ENCODE measurements around the gene LRRC15. TPM values are rescaled to one million over a fixed set of nuclear protein-coding genes. Genes with fewer than 3 reads are reported as not detected.

The LRRC15 gene
- total RNA-seq, 1 donor from 2014 or later: 5.1 TPM

DNA sequence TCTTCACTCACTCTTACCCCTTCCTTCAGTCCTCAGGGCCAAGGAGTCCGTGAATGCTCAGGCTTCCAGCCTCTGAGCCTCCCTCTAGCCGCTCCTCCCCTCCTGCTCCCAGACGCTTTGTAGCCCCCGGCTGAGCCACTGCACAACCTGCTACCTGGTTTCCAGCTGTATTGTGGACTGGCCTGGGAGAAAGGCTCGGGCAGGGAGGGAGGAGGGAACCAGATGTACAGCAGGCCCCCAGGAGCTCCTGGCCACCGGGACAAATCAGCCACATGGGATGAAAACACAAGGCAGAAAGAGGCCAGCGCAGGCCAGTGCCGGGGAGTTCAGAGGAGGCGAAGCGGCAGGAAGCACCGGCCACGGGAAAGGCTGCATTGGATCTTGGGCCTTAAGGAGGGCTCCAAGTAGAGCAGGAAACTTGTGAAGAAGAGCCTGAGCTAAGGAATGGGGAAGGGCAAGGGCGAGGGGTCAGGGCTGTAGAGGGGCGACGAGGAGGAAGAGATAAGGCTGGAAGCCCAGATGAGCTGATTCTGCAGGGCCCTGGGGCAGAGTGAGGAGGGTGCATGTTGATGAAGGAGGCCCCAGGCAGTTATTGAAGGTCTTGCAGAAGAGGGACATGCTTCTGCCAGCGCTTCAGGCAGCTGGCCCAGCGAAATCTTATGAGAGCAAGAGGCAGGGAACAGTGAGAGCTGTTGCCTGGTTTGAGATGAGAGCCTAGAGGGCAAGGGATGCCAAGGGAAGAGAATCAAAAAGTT is 32.8 kb downstream of the LRRC15 start:
- DNase-seq (ENCODE audit: low spot score): no peak

DNA sequence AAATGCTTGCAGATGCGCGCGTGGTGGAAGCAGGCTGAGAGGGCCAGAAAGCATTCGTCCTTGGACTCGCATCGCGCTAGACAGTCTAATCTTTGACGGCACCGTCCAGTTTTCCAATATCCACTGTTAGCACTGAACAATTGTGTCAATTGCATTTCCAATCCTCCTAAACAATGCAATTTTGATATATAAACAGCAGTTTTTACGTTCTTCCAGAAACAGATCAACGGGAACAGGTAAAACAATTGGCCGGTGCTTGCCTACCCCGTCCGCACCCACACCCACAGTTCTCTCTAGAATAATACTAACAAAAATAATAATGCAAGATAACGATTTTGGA is 35.6 kb downstream of the LRRC15 start:
- DNase-seq (ENCODE audit: low spot score): no peak

DNA sequence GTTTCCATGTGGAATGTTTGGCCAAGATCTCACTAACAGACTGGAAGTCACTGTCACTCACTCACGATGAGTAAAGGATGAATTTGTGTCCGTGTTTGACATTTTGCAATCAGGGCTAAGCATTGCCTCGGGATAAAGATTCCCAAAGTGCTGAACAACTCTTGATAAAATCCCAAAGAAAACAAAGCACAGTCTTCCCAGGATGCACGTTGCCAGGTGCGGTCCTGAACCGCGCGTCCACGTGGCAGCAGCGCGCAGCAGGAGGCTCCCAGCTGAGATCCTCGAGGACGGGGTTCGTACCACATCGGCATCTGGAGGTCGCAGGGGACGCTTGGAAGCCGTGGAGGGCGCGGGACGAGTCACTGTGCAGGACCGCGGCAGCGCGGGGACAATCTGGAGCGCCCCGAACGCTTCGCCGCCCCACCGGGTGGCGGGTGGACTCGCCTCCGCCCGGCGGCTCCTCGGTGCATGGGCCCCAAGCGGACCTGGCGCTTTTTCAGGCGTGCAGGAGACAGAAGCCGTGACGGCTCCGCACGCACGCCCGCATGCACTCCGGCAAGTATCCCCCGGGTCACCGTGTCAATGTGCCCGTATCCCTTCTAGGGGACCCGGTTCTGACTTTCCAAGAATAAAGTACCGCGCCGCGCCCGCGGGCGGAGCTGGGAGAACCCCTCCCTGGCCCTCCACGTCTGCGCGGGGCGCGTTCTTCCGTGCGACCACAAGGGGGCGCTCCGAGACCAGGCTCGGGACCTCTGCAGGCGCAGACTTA is 36.1 kb downstream of the LRRC15 start:
- DNase-seq (ENCODE audit: low spot score): peak; percentile 86

DNA sequence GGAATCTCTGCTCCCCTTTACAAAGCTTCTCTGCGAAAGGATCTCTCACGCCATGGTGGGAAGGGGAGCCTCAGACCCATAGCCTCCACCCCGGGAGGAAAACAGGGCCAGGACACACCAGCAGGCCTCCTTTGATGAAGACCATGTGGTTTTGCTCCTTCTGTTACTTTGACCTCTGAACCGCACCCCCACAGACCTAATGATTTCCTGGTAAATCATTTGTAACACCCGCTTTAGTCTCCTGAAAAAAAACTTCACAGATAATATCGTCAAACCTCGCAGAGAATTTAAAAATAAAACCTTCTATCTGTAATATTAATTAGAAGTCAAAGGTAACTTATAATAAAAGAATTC is 36.7 kb downstream of the LRRC15 start:
- DNase-seq (ENCODE audit: low spot score): no peak

DNA sequence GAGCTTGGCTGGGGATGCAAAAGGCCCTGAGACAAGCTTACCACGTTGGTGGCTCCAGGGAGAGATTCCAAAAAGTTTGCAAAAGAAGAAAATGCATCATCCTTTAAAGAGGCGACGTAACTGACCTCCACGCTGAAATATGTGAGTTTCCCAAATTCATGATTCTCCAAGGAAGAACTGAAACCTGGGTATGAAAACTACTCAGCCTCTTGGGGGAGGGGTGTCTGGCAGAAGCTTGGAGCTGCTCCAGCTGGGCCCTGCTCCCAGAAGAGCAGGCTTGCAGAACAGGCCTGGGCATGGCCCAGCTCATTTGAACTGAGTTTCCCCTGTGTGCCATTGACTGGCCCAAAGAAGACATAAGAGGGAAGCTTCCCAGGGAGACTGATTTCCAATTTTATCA is 39.0 kb downstream of the LRRC15 start:
- peak; percentile 43 for DNase-seq (ENCODE audit: low spot score)

DNA sequence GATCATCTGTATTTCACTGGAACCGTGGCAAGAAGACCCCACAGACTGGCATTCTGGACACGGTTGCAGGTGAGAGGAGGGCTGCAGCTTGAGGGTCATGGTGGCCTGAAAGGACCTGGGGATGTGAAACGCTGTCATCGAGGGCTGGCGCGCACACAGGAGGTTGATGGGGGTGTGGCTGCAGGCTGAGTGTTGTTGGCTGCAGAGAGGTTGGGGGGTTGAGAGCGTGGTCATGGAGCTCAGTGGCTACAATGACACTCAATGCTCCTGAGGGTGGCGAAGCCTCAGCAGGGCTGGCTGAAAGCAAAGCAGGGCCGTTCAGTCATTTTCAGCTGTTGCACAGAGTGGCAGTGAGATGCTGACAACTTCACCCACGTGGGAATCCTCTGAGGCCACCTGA is 39.4 kb downstream of the LRRC15 start:
- DNase-seq (ENCODE audit: low spot score): no peak

DNA sequence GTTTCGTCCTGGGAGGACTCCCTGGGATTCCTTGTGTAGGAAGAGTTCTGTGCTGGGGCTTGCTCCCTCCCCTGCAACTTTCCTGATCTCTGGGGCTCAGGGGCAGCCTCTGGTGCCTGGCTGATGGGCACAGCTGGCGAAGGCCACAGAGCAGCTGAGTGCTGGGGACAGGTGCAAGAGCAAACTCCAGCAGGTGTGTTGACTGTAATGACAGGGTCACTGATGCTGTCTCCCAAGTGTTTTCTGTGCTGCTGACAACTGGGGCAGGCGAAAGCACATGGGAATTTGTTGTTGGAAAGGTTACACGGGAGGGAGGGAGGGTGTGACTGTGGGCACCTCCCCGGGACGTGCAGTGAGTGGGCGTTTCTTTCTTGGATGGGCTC is 40.0 kb downstream of the LRRC15 start:
- DNase-seq (ENCODE audit: low spot score): no peak

DNA sequence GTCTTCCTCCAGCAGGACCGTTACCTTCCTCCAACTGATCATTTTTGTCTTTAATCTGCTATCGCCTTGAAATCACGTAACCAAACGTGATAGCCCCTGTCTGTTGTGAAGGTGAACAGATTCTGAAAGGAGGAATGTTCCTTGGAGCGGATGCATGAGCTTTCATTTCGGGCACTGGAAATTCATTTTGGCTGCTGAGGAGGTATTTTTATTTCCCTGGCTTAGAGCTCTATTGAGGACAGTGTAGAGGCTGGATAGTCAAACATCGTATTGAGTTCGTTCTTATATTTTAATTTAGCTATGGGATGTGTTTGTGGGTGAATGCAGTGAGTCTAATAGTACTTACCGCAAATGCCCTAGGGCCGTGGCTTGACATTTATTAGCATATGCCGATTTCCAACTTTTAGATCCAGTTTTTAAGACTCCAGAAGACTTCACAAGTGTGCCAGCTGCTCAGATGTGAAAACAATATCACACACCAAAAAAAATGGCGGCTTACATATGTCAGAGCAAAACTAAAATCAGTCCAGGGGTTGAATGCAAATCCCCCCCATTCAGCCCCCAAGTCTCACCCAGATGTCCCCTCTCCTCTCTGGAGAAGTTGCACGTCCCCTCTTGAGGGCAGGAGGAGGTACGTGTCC is 40.5 kb downstream of the LRRC15 start:
- DNase-seq (ENCODE audit: low spot score): no peak

DNA sequence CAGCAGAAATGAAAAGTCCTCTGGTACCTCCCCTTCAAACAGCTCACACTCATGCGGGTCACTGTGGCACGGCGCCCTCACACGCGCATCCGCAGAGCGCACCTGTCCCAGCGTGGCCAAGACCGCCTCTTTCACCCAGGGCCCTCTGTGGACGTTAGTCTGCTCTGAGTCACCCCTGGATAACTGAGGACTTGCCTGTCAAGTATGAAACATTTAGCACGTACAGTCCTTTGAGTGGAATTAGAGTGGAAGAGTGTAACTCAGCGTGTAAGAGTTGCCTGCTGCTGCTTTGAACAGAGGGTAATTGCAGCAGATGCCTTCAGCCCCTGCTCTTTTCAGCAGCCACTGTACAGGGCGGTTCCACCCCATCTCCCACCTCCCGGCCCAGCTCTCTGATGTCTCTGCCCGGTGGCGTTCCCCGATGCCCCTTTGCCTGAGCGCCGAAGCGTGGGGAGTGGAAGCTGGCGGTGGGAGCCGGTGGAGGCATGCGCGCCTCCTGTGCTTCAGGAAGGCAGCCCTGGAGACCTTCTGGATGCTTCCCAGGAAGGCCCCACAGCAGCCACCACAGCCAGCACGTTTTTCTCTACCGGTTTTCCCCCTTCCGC is 41.4 kb downstream of the LRRC15 start:
- DNase-seq (ENCODE audit: low spot score): peak; percentile 52

DNA sequence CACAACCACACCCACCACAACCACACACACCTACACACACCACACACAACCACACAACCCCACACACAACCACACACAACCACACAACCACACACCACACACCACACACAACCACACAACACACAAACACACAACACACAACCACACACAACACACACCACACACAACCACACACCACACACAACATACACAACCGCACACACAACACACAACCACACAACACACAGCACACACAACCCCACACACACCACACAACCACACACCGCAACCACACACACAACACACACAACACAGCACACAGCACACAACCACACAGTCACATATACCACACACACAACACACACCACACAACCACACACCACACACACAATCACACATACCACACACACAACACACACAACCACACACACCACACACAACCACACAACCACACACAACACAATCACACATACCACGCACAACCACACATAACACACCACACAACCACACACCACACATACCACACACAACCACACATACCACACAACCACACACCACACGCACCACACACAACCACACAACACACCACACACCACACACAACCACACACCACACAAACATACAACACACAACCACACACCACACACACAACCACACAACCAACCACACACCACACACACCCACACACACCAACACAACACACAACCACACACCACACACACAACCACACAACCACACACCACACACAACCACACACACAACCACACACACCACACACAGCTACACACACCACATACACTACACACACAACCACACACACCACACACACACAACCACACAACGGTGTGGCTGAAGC is 42.1 kb downstream of the LRRC15 start:
- no peak for DNase-seq (ENCODE audit: low spot score)

DNA sequence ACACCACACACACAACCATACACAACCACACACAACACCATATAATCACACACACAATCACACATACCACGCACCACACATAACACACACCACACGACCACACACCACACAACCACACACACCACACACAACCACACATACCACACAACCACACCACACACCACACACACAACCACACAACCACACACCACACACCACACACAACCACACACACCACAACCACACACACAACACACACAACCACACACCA is 42.6 kb downstream of the LRRC15 start:
- DNase-seq (ENCODE audit: low spot score): no peak

DNA sequence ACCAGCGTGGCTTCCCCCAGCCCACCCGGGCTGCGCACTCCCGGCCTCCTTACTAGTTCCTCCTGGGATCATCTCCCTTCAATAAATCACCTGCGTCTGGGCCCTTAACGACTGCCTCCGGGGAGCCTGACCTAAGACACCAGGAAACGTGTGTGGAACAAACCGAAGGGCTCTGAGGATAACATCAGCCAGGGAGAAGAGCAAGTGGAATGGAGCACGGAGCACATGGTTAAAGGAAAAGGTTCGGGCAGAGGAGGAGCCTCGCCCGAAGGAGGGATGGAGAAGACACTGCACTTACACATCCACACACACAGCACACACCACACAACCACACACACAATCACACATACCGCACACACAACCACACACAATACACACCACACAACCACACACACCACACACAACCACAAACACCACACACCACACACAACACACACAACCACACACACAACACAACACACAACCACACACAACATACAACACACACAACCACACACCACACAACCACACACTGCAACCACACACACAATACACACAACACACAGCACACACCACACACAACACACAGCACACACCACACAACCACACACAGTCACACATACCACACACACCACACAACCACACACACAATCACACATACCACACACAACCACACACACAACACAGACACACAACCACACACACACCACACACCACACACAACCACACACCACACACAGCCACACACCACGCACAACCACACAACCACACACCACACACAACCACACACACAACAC is 43.2 kb downstream of the LRRC15 start:
- peak; percentile 31 for DNase-seq (ENCODE audit: low spot score)

DNA sequence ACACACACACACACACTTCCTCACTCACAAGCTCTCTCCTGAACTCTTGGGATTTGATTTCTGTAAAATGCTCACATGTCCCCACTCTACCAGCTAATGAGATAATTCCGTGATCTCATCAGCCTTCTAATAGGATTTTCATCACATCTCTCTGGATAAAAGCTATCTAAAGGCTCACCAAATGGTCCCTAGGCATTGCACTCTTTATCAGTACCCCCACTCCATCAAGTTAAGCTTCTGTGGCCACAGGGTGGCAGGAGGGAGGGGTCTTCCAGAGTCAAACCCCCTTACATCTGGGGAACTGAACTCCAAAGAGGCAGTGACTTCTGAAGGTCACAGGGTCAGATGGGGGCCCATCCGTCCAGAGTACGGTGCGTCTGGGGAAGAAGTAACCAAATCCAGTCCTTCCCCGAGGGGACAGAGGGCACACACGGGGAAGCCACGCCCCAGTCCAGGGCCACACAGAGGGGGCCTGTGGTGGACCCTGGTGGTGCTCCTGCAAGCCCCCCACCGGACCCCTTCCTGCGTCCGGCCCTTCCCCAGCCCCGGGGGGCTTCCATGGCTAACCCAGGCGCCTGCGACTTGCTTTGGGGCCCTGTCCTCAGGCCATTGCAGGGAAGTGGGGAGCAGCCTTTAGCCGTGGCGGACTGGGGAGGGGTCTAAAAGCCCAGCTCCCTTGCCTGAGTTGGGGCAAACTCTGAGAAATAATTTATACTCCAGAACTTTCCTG is 44.0 kb downstream of the LRRC15 start:
- no peak for DNase-seq (ENCODE audit: low spot score)

DNA sequence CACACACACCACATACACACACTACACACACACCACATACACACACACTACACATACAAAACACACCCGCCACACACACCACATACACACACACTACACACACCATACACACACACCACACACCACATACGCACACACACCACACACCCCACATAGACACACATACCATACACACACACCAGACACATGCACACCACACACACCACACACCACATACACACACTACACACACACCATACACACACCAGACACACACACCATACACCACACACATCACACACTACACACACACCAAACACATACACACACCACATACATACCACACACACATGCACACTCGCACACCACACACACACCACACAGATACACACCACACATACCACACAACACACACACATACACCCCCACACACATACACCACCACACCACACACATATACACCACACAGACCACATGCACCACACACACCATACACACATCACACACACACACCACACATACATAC is 44.7 kb downstream of the LRRC15 start:
- DNase-seq (ENCODE audit: low spot score): no peak

DNA sequence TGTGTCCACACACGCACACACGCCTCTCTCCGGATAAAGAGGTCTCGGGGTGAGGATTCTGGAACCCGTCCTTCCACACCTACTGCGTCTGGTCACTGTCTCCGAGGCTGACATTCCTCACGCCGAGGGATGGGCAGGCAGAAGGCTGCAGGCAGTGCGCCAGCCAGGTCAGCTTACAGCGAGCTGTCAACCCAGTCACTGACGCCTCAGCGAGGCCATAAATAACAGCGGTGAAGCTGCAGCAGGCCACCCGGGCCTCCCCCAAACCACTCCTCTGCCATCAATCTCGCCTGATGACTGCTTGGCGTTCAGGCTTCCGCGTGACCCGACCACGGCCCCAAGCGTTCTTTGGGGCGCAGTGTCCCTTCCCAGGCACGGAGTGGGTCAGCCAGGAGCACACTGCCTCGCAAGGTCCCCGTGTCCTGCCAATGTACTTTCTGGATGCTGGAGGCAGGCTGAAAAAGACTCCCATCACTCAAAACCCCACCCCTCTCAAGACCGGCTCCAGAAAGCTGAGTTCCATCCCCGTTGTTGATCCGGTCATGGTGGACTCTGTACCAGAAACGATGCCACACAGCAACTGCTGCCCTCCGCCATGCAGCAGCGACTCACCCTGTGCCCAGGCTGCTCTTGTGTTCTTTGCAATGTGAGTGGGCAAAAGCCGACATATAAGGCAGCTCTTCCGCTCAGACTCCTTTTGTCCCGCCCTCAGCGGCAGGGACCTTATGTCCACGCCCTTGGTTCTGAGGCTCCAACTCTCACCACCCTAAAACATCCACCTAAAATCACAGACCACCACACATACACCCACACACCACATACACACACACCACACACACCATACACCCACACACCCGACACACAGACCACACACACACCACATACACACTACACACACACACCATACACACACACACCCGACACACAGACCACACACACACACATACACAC is 45.5 kb downstream of the LRRC15 start:
- peak; percentile 92 for DNase-seq (ENCODE audit: low spot score)

DNA sequence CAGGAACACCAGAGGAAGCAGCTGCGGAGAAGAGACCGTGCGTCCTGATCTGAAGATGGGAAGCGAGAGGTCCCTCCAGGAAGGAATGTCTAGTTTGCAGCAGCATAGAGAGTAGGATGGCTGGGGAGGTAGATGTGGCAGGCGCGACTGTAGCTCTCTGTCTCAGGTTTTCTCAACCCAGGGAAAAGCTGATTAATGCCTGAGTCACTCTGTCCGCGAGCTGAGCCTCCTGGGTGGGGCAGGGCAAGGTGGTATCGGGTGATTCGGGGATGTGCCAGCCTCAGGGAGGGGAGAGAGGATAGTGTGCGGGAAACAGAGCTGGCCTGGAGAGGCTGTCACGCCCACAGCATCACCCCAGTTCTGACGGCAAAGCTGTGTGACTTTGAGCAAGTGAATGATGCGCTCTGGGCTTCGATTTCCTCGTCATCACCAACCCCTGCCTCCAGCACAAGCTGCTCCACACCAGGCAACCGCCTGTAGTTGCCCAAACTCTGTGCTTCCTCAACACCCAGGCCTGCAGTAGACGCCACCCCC is 46.8 kb downstream of the LRRC15 start:
- DNase-seq (ENCODE audit: low spot score): peak; percentile 64

DNA sequence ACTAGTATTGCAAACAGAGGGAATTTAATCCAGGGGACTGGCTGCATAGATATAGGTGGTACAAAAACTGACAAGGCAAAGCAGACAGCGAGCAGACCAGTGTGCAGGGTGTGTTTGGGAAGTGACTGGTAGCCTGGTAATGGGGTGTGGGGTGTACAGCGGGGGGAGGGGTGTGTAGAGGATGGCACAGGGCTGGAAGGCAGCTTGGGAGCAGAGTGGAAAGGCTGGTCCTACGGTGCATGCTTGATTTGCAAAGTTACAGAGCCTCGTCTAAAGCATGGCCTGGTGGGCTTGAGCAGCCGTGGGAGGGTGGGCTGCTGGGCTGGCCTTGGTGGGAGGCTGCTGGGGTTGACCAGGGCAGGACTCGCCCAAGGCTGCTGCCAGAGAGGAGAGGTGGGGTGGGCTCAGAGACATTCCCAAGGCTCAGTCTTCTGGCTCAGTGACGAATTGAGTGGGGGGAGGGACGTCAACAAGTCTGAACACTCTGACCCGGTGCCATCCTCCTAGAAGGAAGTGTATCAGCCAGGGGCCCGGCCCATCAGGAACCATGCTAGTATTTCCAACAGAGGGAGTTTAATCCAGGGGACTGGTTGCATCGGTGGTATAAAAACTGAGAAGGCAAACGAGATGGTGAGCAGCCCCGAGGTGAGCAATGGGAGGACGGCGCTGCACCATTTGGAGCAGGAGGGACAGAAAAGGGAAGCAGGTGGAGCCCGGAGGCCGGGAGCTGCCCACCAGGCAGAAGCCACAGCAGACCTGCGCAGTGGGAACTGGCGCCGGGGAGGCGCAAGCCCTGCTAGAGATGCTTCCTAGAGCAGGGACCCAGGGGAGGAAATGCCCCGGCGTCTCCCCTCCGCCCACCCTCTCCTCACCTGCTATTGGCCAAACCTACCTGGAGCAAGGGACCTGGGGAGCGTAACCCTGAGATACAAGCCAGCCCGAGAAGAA is 47.6 kb downstream of the LRRC15 start:
- DNase-seq (ENCODE audit: low spot score): no peak

Data from umbilical cord (tissue), 2 donors.